Esophagus squamous epithelium (tissue), 4 donors: ENCODE results near the gene KCNMB2.

Experiments
- CTCF ChIP-seq, 6 experiments: fragments of 450-650 bp in 4 of 6; fragments of 200-600 bp in 2 of 6; sonication (generic) in 2 of 6; IDR thresholded peaks; one replicate each; pipeline ENCODE4 v1.5.1; 2016 to 2019; ENCODE audit warnings: antibody characterized with exemption in 6 of 6, mild to moderate bottlenecking in 4 of 6, moderate library complexity in 4 of 6
- POLR2A ChIP-seq, 4 donors: fragments of 450-650 bp; IDR thresholded peaks; one replicate each; pipeline ENCODE4 v1.6.1; 2017; ENCODE audit warnings: antibody characterized with exemption in 4 of 4, mild to moderate bottlenecking in 4 of 4, moderate library complexity in 3 of 4

DNA sequence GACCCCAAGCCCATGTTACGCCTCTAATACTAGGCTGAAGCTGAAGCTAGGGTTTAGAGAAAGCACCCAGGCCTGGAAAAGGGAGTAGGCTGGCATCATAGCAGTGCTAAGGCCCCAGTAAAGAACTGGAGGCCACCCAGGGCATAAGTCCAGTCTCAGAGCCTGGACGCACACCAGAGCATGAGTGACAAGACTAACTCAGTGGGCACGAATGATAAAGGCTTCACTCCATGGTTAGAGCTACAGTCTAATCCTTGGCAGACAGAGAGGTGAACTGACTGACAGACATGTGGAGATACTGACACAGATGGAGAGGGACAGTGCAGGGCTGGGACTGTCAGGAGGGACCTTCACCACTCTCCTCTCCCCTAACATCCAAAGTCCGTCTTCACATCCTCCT is 139.8 kb downstream of the KCNMB2 start:
- TF ChIP-seq CTCF (IDR thresholded peaks at IDR 0.05) (no peak), POLR2A (IDR thresholded peaks at IDR 0.05) (no peak)
